Small intestine (tissue), 7 donors: ENCODE results near the gene SLC38A8. TPM values are rescaled to one million over a fixed set of nuclear protein-coding genes. Genes with fewer than 3 reads are reported as not detected.

Source experiments
- DNase-seq, 2 donors: peaks; one replicate each; pipeline versions ENCODE4 v3.0.0 to v3.0.0-alpha.2; 2013
- FAIRE-seq: peaks from 2 replicates; lab custom pipeline; 2012; peaks lifted over from hg19 to GRCh38; lab: Jason Lieb, UNC
- H3K27ac ChIP-seq, 3 donors: one replicate each; pipeline ENCODE4 v1.5.1; 2013; ENCODE audit warnings: low read length in 2 of 3, mild to moderate bottlenecking in 2 of 3, control low read depth in 1 of 3, inconsistent platforms in 1 of 3, low read depth in 1 of 3, moderate library complexity in 1 of 3
- H3K27me3 ChIP-seq, 3 donors: one replicate each; pipeline ENCODE4 v1.6.1; 2013; ENCODE audit warnings: low read length in 3 of 3, inconsistent platforms in 1 of 3; ENCODE audit not compliant: control insufficient read depth in 3 of 3, insufficient read depth in 3 of 3
- H3K36me3 ChIP-seq, 3 donors: one replicate each; pipeline ENCODE4 v1.6.1; 2013; ENCODE audit warnings: low read length in 3 of 3, inconsistent platforms in 1 of 3, low read depth in 1 of 3, mild to moderate bottlenecking in 1 of 3, moderate library complexity in 1 of 3; ENCODE audit not compliant: control insufficient read depth in 3 of 3, insufficient read depth in 2 of 3
- H3K4me1 ChIP-seq, 3 donors: one replicate each; pipeline ENCODE4 v1.6.1; 2013; ENCODE audit warnings: low read length in 2 of 3, inconsistent platforms in 1 of 3, low read depth in 1 of 3, mild to moderate bottlenecking in 1 of 3, moderate library complexity in 1 of 3; ENCODE audit not compliant: control insufficient read depth in 3 of 3, insufficient read depth in 2 of 3
- H3K4me3 ChIP-seq, 3 donors: one replicate each; pipeline ENCODE4 v1.5.1; 2013; ENCODE audit warnings: low read length in 3 of 3, control low read depth in 1 of 3, inconsistent platforms in 1 of 3, low read depth in 1 of 3, mild to moderate bottlenecking in 1 of 3, moderate library complexity in 1 of 3
- H3K9me3 ChIP-seq, 2 donors: one replicate each; pipeline ENCODE4 v1.6.1; 2013; ENCODE audit warnings: low read depth in 1 of 2, low read length in 1 of 2; ENCODE audit not compliant: control insufficient read depth in 2 of 2, insufficient read depth in 1 of 2
- WGBS, 3 donors: extraction: QIAGEN DNeasy Blood & Tissue Kit; methylation state at CpG; one replicate each; pipeline ENCODE4 v1.1.7; 2013; 5-methylcytosine and 5-hydroxymethylcytosine counted together
- polyA plus RNA-seq, 4 donors: library from polyadenylated mRNA; stranded (reverse) in 3 of 4; unstranded in 1 of 4; fragments of 200-250 nt in 3 of 4; fragments of 120-200 nt in 1 of 4; gene quantifications; one replicate each; pipeline versions ENCODE4 v1.2.1 to v1.2.3, GENCODE V29; 2013
- donor health status: healthy with polysubstance abuse.
- donor health status: control.
- donor health status: control.
- donor health status: Bipolar disorder and iron deficiency.
- donor health status: healthy.

The SLC38A8 gene
- polyA plus RNA-seq, 4 donors, result 0.33 TPM; not detected in 3

DNA sequence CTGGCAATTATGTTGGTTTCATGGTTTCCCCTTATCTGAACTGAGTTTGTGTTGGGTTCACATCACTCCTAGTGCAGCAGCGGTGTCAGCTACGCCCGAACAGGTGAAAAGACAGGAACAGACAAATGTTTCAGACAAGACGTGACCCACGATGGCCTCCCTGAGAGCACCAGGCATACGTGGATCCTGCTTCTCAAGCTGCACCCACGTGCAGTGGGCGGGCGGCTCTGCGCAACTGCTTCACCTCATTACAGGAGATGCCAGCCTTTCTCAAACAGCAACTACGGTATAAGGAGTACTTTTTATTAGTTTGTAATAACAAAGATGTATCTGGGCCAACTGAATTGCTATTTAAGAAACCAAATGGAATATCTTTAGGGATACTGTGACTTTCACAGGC, 32.8 kb upstream of the SLC38A8 start:
- no peak overlapping the region for H3K27ac ChIP-seq
- no peaks in the 10 kb centered on the region for H3K27me3 ChIP-seq
- no peak for DNase-seq
- WGBS, 3 donors, result 90 to 94% (median 92%) methylated on average over 11 of the region's 11 CpGs
- H3K4me3 ChIP-seq, result no peak overlapping the region
- H3K4me1 ChIP-seq, result no peaks in the 10 kb centered on the region
- peaks cover 9 to 58% (median 21%) of the 10 kb centered on the region in 3 donors for H3K36me3 ChIP-seq
- H3K9me3 ChIP-seq, result no peaks in the 10 kb centered on the region
- FAIRE-seq, result no peak

DNA sequence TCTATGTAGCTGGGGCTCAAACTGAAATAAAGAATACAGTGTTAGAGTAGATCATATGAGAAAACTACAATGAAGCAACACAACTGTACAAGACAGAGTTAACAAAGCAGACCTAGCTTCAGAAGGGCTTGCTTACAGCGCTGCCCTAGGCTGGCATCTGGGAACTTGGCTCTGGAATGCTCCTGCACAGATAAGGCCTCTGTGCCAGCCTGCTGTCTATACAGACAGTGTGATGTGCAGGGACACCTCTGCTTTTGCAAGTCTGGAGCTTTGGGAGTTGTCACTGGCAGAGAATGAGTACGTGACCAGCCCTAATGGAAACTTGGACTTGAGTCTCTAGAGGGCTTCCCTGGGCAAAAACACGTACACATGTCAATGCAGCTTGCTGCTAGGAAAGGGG, 32.1 kb upstream of the SLC38A8 start:
- no peaks in the 10 kb centered on the region for H3K27me3 ChIP-seq
- no peaks in the 10 kb centered on the region for H3K9me3 ChIP-seq
- no peaks in the 10 kb centered on the region for H3K4me1 ChIP-seq
- WGBS, 3 donors, result 89 to 94% (median 94%) methylated on average over 3 of the region's 3 CpGs
- H3K4me3 ChIP-seq, result no peak overlapping the region
- H3K36me3 ChIP-seq, result peaks cover 9 to 57% (median 21%) of the 10 kb centered on the region in 3 donors
- FAIRE-seq (no peak), DNase-seq (no peak)
- no peak overlapping the region for H3K27ac ChIP-seq

DNA sequence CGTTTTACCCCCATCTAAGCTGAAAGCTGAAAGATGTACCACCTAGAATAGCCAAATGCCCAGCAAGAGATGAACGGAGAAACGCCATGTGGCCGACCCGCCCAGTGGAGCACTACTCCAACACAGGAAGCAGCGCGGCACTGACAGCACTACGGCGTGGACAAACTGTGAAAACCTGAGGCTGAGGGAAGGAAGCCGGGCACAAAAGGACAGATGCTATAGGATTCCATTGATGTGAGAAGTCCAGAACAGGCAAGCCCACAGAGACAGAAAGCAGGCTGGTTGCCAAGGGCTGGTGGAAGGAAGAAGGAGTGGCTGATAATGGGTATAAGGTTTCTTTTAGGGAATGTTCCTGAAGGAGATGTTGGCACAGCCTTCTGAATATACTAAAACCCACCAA, 29.4 kb upstream of the SLC38A8 start:
- Histone ChIP-seq H3K4me3 (no peak overlapping the region), H3K27ac (no peak overlapping the region), H3K4me1 (no peaks in the 10 kb centered on the region), H3K9me3 (no peaks in the 10 kb centered on the region), H3K36me3 (peaks cover 18 to 69% (median 25%) of the 10 kb centered on the region in 3 donors), H3K27me3 (no peaks in the 10 kb centered on the region)
- DNase-seq (no peak), FAIRE-seq (no peak)
- 89 to 97% (median 94%) methylated on average over 10 of the region's 10 CpGs for WGBS, 3 donors

DNA sequence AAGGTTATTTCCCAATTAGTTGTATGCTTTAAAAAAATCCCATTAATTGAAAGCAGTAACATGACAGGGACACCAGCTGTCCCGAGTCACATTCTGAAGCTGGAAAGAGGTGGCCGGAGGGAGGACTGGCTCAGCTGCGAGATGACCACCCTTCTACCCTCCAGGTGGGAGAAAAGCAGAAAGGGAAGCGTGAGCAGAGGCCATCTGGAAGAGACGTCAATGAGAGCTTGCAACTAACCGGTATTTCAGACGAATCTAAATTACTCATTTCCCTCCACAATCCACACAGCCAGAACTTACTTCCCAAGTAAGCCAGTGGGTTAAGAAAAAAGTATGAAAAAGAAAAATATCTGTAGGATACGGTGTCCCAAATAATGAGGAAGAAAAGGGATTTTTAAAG, 28.5 kb upstream of the SLC38A8 start:
- FAIRE-seq (no peak), DNase-seq (no peak)
- Histone ChIP-seq H3K4me1 (no peaks in the 10 kb centered on the region), H3K27ac (no peak overlapping the region), H3K27me3 (no peaks in the 10 kb centered on the region), H3K9me3 (no peaks in the 10 kb centered on the region), H3K4me3 (no peak overlapping the region), H3K36me3 (peaks cover 18 to 68% (median 30%) of the 10 kb centered on the region in 3 donors)
- WGBS, 3 donors, result 90 to 95% (median 94%) methylated on average over 8 of the region's 8 CpGs

DNA sequence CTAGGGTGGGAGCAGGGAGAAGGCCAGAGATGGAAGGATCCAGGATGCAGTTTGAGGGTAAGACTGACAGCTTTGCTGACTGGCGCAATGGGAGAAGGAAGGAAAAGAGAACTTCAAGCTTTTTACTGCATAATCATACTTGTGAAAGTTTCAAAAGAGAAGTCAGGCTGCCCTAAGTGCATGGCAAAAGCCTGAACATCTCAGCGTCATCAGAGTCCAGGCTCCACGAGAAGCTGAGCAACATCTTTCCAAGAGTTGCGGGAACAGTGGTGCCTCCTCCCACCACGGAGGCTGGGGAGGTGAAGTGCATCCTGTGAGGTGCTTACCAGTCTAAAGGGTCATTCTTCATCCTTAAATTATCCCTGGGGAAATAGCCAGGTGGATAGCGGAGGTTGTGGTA, 26.9 kb upstream of the SLC38A8 start:
- DNase-seq (no peak), FAIRE-seq (no peak)
- Histone ChIP-seq H3K4me1 (no peaks in the 10 kb centered on the region), H3K9me3 (no peaks in the 10 kb centered on the region), H3K27me3 (no peaks in the 10 kb centered on the region), H3K27ac (no peak overlapping the region), H3K4me3 (no peak overlapping the region), H3K36me3 (peaks cover 14 to 59% (median 26%) of the 10 kb centered on the region in 3 donors)
- WGBS, 3 donors, result 91 to 95% (median 94%) methylated on average over 6 of the region's 6 CpGs

DNA sequence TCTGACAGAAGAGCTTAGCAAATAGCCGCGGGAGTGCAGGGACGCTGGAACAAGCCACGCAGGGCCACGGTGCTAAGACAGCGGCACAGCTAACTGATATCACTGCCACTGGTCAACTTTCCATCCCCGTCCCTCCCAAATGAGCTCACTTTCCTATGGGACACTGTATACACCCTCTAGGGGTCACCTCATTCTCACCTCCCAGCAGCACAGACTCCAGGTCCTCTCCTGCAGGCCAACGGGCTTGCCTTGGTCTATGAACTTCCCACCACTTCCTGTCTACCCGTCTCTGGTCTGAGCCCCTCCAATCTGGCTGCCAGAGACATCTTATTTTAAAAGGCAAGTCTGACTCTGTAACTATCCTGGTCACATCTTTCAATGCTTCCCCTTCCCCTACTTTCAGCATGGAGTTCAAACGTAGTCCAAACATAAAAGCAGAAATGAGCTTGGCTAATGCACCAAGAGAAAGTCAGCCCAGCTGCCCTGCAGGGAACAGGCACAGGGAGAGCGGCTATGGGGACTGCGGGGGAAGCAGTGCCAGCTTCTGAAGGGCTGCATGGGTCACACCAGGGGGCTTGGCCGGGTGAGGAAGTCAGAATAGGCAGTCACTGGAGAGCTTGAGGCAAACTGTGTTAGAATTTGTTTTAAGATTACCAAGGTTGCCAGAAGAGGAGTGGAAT, 26.3 kb upstream of the SLC38A8 start:
- FAIRE-seq (no peak), DNase-seq (no peak)
- Histone ChIP-seq H3K9me3 (no peaks in the 10 kb centered on the region), H3K36me3 (peaks cover 11 to 54% (median 21%) of the 10 kb centered on the region in 3 donors), H3K27me3 (no peaks in the 10 kb centered on the region), H3K4me1 (no peaks in the 10 kb centered on the region), H3K4me3 (no peak overlapping the region), H3K27ac (no peak overlapping the region)
- 86 to 89% (median 86%) methylated on average over 13 of the region's 13 CpGs for WGBS, 3 donors

DNA sequence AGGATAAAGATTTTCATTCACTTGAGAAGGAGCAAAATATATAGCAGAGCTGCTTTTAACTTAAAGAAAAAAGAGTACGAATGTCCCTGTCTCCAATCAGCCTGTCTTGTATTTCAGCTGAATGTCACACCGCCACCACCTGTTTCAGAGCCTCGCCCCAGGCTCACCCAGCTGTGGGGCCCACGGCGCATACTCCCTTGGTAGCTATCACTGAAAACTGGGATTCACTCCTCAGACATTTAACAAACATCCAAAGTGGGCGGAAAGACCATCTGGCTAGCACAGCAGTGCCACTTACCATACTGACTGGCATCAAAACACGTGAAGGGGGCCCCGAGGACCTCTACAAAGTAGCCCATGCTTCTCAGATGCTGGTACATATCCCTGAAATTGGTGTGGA, 25.4 kb upstream of the SLC38A8 start:
- H3K27me3 ChIP-seq, result no peaks in the 10 kb centered on the region
- no peak for FAIRE-seq
- no peak overlapping the region for H3K4me3 ChIP-seq
- peaks cover 12 to 49% (median 23%) of the 10 kb centered on the region in 3 donors for H3K36me3 ChIP-seq
- no peak for DNase-seq
- H3K9me3 ChIP-seq, result no peaks in the 10 kb centered on the region
- H3K27ac ChIP-seq, result no peak overlapping the region
- 89 to 95% (median 90%) methylated on average over 8 of the region's 8 CpGs for WGBS, 3 donors
- H3K4me1 ChIP-seq, result no peaks in the 10 kb centered on the region

DNA sequence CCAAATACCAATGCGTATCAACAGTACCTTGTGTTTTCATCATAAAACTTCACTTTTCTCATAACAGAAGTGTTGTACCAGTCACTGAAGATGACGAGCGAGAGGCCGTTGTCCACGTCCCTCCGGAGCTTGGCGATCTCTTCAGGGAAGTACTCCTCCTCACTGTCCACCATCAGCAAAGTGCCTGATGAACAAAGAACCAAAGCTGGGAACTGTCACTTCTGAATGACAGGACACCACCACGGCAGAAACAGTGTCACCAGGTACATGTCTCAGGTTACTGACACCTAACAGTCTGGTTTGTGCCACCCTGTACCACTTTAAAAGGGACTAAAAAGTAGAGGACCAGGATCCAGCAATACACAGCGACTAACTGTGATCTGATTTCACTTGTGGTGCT, 25.0 kb upstream of the SLC38A8 start:
- no peak for FAIRE-seq
- no peaks in the 10 kb centered on the region for H3K4me1 ChIP-seq
- WGBS, 3 donors, result 94 to 95% (median 95%) methylated on average over 9 of the region's 9 CpGs
- H3K27me3 ChIP-seq, result no peaks in the 10 kb centered on the region
- DNase-seq, result no peak
- H3K9me3 ChIP-seq, result no peaks in the 10 kb centered on the region
- peaks cover 15 to 51% (median 24%) of the 10 kb centered on the region in 3 donors for H3K36me3 ChIP-seq
- no peak overlapping the region for H3K27ac ChIP-seq
- no peak overlapping the region for H3K4me3 ChIP-seq
